ENCODE data around the gene LCP1. TPM values are rescaled to one million over a fixed set of nuclear protein-coding genes. Genes with fewer than 3 reads are reported as not detected.

The LCP1 gene
- total RNA-seq, 1 experiment from 2014 or later = 54.6 TPM

GRCh38 chr13:46086421-46086922, 95.5 kb downstream of the LCP1 start:
- Mint-ChIP-seq H3K27me3 (ENCODE audit: unreplicated experiment) (no peaks in the 10 kb centered on the region), H3K27ac (ENCODE audit: unreplicated experiment) (no peak overlapping the region), H3K4me1 (ENCODE audit: low read depth, unreplicated experiment) (no peaks in the 10 kb centered on the region), H3K36me3 (ENCODE audit: insufficient read depth, unreplicated experiment) (no peaks in the 10 kb centered on the region), H3K4me3 (ENCODE audit: low read depth, unreplicated experiment) (no peak overlapping the region), H3K9me3 (ENCODE audit: low read depth, unreplicated experiment) (no peaks in the 10 kb centered on the region)
- DNase-seq = no peak
- TF ChIP-seq, protein P1, sequence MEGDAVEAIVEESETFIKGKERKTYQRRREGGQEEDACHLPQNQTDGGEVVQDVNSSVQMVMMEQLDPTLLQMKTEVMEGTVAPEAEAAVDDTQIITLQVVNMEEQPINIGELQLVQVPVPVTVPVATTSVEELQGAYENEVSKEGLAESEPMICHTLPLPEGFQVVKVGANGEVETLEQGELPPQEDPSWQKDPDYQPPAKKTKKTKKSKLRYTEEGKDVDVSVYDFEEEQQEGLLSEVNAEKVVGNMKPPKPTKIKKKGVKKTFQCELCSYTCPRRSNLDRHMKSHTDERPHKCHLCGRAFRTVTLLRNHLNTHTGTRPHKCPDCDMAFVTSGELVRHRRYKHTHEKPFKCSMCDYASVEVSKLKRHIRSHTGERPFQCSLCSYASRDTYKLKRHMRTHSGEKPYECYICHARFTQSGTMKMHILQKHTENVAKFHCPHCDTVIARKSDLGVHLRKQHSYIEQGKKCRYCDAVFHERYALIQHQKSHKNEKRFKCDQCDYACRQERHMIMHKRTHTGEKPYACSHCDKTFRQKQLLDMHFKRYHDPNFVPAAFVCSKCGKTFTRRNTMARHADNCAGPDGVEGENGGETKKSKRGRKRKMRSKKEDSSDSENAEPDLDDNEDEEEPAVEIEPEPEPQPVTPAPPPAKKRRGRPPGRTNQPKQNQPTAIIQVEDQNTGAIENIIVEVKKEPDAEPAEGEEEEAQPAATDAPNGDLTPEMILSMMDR (IDR thresholded peaks at IDR 0.05; ENCODE audit: unreplicated experiment) = no peak
- BruUV-seq (replicated peaks) = no TSS peak
- CTCF ChIA-PET = no interaction called here
- intact Hi-C loops (cut with micrococcal nuclease; ENCODE audit: unreplicated experiment) = no loop called here

GRCh38 chr13:46085737-46086136, 96.2 kb downstream of the LCP1 start:
- Mint-ChIP-seq H3K4me1 (ENCODE audit: low read depth, unreplicated experiment) (no peaks in the 10 kb centered on the region), H3K9me3 (ENCODE audit: low read depth, unreplicated experiment) (no peaks in the 10 kb centered on the region), H3K36me3 (ENCODE audit: insufficient read depth, unreplicated experiment) (no peaks in the 10 kb centered on the region), H3K27me3 (ENCODE audit: unreplicated experiment) (no peaks in the 10 kb centered on the region), H3K27ac (ENCODE audit: unreplicated experiment) (no peak overlapping the region), H3K4me3 (ENCODE audit: low read depth, unreplicated experiment) (no peak overlapping the region)
- no peak for DNase-seq
- TF ChIP-seq, protein P1 (IDR thresholded peaks at IDR 0.05; ENCODE audit: unreplicated experiment) = no peak
- CTCF ChIA-PET = no interaction called here
- BruUV-seq (replicated peaks) = no TSS peak
- intact Hi-C loops (cut with micrococcal nuclease; ENCODE audit: unreplicated experiment) = no loop called here

GRCh38 chr13:46082324-46082723, 99.7 kb downstream of the LCP1 start:
- Mint-ChIP-seq H3K27me3 (ENCODE audit: unreplicated experiment) (no peaks in the 10 kb centered on the region), H3K27ac (ENCODE audit: unreplicated experiment) (no peak overlapping the region), H3K36me3 (ENCODE audit: insufficient read depth, unreplicated experiment) (no peaks in the 10 kb centered on the region), H3K9me3 (ENCODE audit: low read depth, unreplicated experiment) (no peaks in the 10 kb centered on the region), H3K4me3 (ENCODE audit: low read depth, unreplicated experiment) (no peak overlapping the region), H3K4me1 (ENCODE audit: low read depth, unreplicated experiment) (no peaks in the 10 kb centered on the region)
- BruUV-seq (replicated peaks) = no TSS peak
- DNase-seq = no peak
- intact Hi-C loops (cut with micrococcal nuclease; ENCODE audit: unreplicated experiment) = no loop called here
- CTCF ChIA-PET = interaction anchor here (0.7 kb wide), 1 partner anchor 423 kb away, joined by 5 read pairs; no protein-coding TSS in a partner anchor
- TF ChIP-seq, protein P1 (IDR thresholded peaks at IDR 0.05; ENCODE audit: unreplicated experiment) = no peak

GRCh38 chr13:46079770-46080169, 102.2 kb downstream of the LCP1 start:
- no peak overlapping the region for H3K4me3 Mint-ChIP-seq (ENCODE audit: low read depth, unreplicated experiment)
- H3K36me3 Mint-ChIP-seq (ENCODE audit: insufficient read depth, unreplicated experiment) = no peaks in the 10 kb centered on the region
- no peaks in the 10 kb centered on the region for H3K4me1 Mint-ChIP-seq (ENCODE audit: low read depth, unreplicated experiment)
- H3K27me3 Mint-ChIP-seq (ENCODE audit: unreplicated experiment) = no peaks in the 10 kb centered on the region
- no peak overlapping the region for H3K27ac Mint-ChIP-seq (ENCODE audit: unreplicated experiment)
- BruUV-seq (replicated peaks) = no TSS peak
- intact Hi-C loops (cut with micrococcal nuclease; ENCODE audit: unreplicated experiment) = no loop called here
- CTCF ChIA-PET = no interaction called here
- TF ChIP-seq, protein P1 (IDR thresholded peaks at IDR 0.05; ENCODE audit: unreplicated experiment) = no peak
- DNase-seq = no peak
- no peaks in the 10 kb centered on the region for H3K9me3 Mint-ChIP-seq (ENCODE audit: low read depth, unreplicated experiment)
